IMR-90 (cell line): ENCODE measurements around the gene LYPD8. TPM values are rescaled to one million over a fixed set of nuclear protein-coding genes. Genes with fewer than 3 reads are reported as not detected.

ENCODE experiments used
- ATAC-seq: fragments of 200-7000 bp; cut with Tn5 transposase; 2 replicates; pipeline ENCODE4 v1.9.1; 2020; ENCODE audit warnings: low read depth, mild to moderate bottlenecking, moderate library complexity
- BruUV-seq: library from RNA; stranded (reverse); fragments of 400-500 nt; replicated peaks from 2 replicates; lab custom pipeline; 2021; lab: Mats Ljungman, UMichigan
- CTCF ChIA-PET: fragments of 300-600 bp; formaldehyde crosslinking; extraction: SDS; loops from one replicate; lab custom pipeline; 2021; ENCODE audit warnings: antibody characterized with exemption; lab: Yijun Ruan, JAX
- POLR2A ChIA-PET: fragments of 300-600 bp; sonication (Branson Sonifier 250); formaldehyde crosslinking; loops from one replicate; lab custom pipeline; 2022; ENCODE audit warnings: antibody characterized with exemption; ENCODE audit not compliant: unreplicated experiment; lab: Charles Lee
- DNase-seq: peaks from one replicate; pipeline ENCODE4 v3.0.0; 2013
- H2AFZ ChIP-seq: replicated peaks from 2 replicates; pipeline ENCODE3; 2013; ENCODE audit warnings: low read length, mild to moderate bottlenecking; ENCODE audit not compliant: poor library complexity
- H2AK5ac ChIP-seq: 2 replicates; pipeline ENCODE4 v1.6.1; 2013; ENCODE audit warnings: low read depth, low read length, inconsistent platforms
- H2AK9ac ChIP-seq: replicated peaks from 2 replicates; pipeline ENCODE3; 2013; ENCODE audit warnings: mild to moderate bottlenecking, low read depth, low read length, moderate library complexity; ENCODE audit not compliant: poor library complexity
- H2BK120ac ChIP-seq: 2 replicates; pipeline ENCODE4 v1.6.1; 2013; ENCODE audit warnings: low read depth, low read length, inconsistent platforms
- H2BK15ac ChIP-seq: 3 replicates; pipeline ENCODE4 v1.6.1; 2013; ENCODE audit warnings: low read depth, low read length, inconsistent platforms
- H2BK20ac ChIP-seq: 2 replicates; pipeline ENCODE4 v1.6.1; 2013; ENCODE audit warnings: low read depth, mild to moderate bottlenecking, inconsistent platforms, low read length, moderate library complexity
- H2BK5ac ChIP-seq: 2 replicates; pipeline ENCODE4 v1.6.1; 2013; ENCODE audit warnings: mild to moderate bottlenecking, low read depth, low read length, inconsistent platforms; ENCODE audit not compliant: poor library complexity, severe bottlenecking
- H3K14ac ChIP-seq: replicated peaks from 2 replicates; pipeline ENCODE4 v1.6.1; 2013; ENCODE audit warnings: low read depth, low read length, inconsistent platforms
- H3K18ac ChIP-seq: 2 replicates; pipeline ENCODE4 v1.6.1; 2013; ENCODE audit warnings: low read depth, low read length, control low read depth
- H3K23ac ChIP-seq: 2 replicates; pipeline ENCODE4 v1.6.1; 2013; ENCODE audit warnings: low read depth, low read length, inconsistent platforms
- H3K27ac ChIP-seq: 2 replicates; pipeline ENCODE4 v1.5.1; 2013; ENCODE audit warnings: mild to moderate bottlenecking, control low read depth, low read length; ENCODE audit not compliant: insufficient read depth
- H3K27me3 ChIP-seq: 2 replicates; pipeline ENCODE4 v1.6.1; 2013; ENCODE audit warnings: low read length; ENCODE audit not compliant: control insufficient read depth, insufficient read depth
- H3K36me3 ChIP-seq: 2 replicates; pipeline ENCODE4 v1.6.1; 2013; ENCODE audit warnings: low read length, mixed read lengths; ENCODE audit not compliant: control insufficient read depth, insufficient read depth
- H3K4ac ChIP-seq: 2 replicates; pipeline ENCODE4 v1.6.1; 2013; ENCODE audit warnings: low read depth, low read length, inconsistent platforms
- H3K4me1 ChIP-seq: 2 replicates; pipeline ENCODE4 v1.6.1; 2013; ENCODE audit warnings: low read length, mixed read lengths; ENCODE audit not compliant: control insufficient read depth, insufficient read depth
- H3K4me2 ChIP-seq: 2 replicates; pipeline ENCODE4 v1.6.1; 2013; ENCODE audit warnings: low read depth, mild to moderate bottlenecking, control low read depth, low read length, moderate library complexity
- H3K4me3 ChIP-seq: 2 replicates; pipeline ENCODE4 v1.5.1; 2013; ENCODE audit warnings: low read depth, mild to moderate bottlenecking, control low read depth, low read length, moderate library complexity; ENCODE audit not compliant: insufficient read depth
- H3K56ac ChIP-seq: 2 replicates; pipeline ENCODE4 v1.6.1; 2013; ENCODE audit warnings: low read length, inconsistent platforms; ENCODE audit not compliant: insufficient read depth; ENCODE audit errors: extremely low read depth
- H3K79me1 ChIP-seq, 2 experiments: 2 replicates each; pipeline ENCODE4 v1.6.1; 2013; ENCODE audit warnings: low read length in 2 of 2, inconsistent platforms in 1 of 2, low read depth in 1 of 2
- H3K9ac ChIP-seq: 2 replicates; pipeline ENCODE4 v1.6.1; 2013; ENCODE audit warnings: low read depth, low read length, control low read depth
- H3K9me1 ChIP-seq: 2 replicates; pipeline ENCODE4 v1.6.1; 2013; ENCODE audit warnings: low read length, inconsistent platforms; ENCODE audit not compliant: insufficient read depth
- H3K9me3 ChIP-seq: 2 replicates; pipeline ENCODE4 v1.6.1; 2013; ENCODE audit warnings: low read length; ENCODE audit not compliant: control insufficient read depth, insufficient read depth
- H4K20me1 ChIP-seq: 2 replicates; pipeline ENCODE4 v1.6.1; 2013; ENCODE audit warnings: low read length, inconsistent platforms; ENCODE audit not compliant: insufficient read depth
- H4K5ac ChIP-seq: 2 replicates; pipeline ENCODE4 v1.6.1; 2013; ENCODE audit warnings: mild to moderate bottlenecking, low read depth, low read length, control low read depth
- H4K8ac ChIP-seq, 2 experiments: 2 replicates each; pipeline ENCODE4 v1.6.1; 2013; ENCODE audit warnings: low read depth in 2 of 2, low read length in 2 of 2, control low read depth in 1 of 2, inconsistent platforms in 1 of 2
- H4K91ac ChIP-seq: 2 replicates; pipeline ENCODE4 v1.6.1; 2013; ENCODE audit warnings: low read depth, low read length, inconsistent platforms; ENCODE audit not compliant: insufficient read depth
- BHLHE40 ChIP-seq: fragments of 150-350 bp; IDR thresholded peaks from 2 replicates; pipeline ENCODE4 v1.6.1; 2016; ENCODE audit warnings: mild to moderate bottlenecking, low read depth, low read length
- CEBPB ChIP-seq: IDR thresholded peaks from 2 replicates; pipeline ENCODE4 v1.6.1; 2012; ENCODE audit warnings: low read depth, low read length, improper control_type of control experiment
- CHD1 ChIP-seq: IDR thresholded peaks from 2 replicates; pipeline ENCODE4 v1.6.1; 2012; ENCODE audit warnings: low read depth, low read length, improper control_type of control experiment
- ELK1 ChIP-seq: fragments of 150-350 bp; IDR thresholded peaks from 2 replicates; pipeline ENCODE4 v1.6.1; 2016; ENCODE audit warnings: low read depth, mild to moderate bottlenecking, low read length, moderate library complexity, borderline replicate concordance
- FOS ChIP-seq: fragments of 150-350 bp; IDR thresholded peaks from 2 replicates; pipeline ENCODE4 v1.6.1; 2016; ENCODE audit warnings: low read depth, low read length
- MAFK ChIP-seq: IDR thresholded peaks from 2 replicates; pipeline ENCODE4 v1.6.1; 2012; ENCODE audit warnings: low read depth, low read length, improper control_type of control experiment
- MAZ ChIP-seq: IDR thresholded peaks from 2 replicates; pipeline ENCODE4 v1.6.1; 2012; ENCODE audit warnings: low read depth, mild to moderate bottlenecking, low read length, improper control_type of control experiment, moderate library complexity, borderline replicate concordance
- MXI1 ChIP-seq: IDR thresholded peaks from 2 replicates; pipeline ENCODE4 v1.6.1; 2012; ENCODE audit warnings: low read depth, mild to moderate bottlenecking, low read length, moderate library complexity, borderline replicate concordance
- NFE2L2 ChIP-seq: fragments of 150-350 bp; IDR thresholded peaks from 2 replicates; pipeline ENCODE4 v1.6.1; 2016; ENCODE audit warnings: low read depth, mild to moderate bottlenecking, low read length
- POLR2A ChIP-seq: IDR thresholded peaks from 2 replicates; pipeline ENCODE4 v1.6.1; 2012; ENCODE audit warnings: mild to moderate bottlenecking, low read depth, low read length
- RAD21 ChIP-seq: IDR thresholded peaks from 2 replicates; pipeline ENCODE4 v1.6.1; 2012; ENCODE audit warnings: low read length, improper control_type of control experiment
- RCOR1 ChIP-seq: IDR thresholded peaks from 2 replicates; pipeline ENCODE4 v1.6.1; 2012; ENCODE audit warnings: mild to moderate bottlenecking, low read length, improper control_type of control experiment; ENCODE audit not compliant: insufficient replicate concordance
- RFX5 ChIP-seq: IDR thresholded peaks from 2 replicates; pipeline ENCODE4 v1.8.0; 2012; ENCODE audit warnings: low read depth, mild to moderate bottlenecking, low read length, moderate library complexity
- SMC3 ChIP-seq: fragments of 150-350 bp; IDR thresholded peaks from 2 replicates; pipeline ENCODE4 v1.6.1; 2016; ENCODE audit warnings: low read depth, mild to moderate bottlenecking, antibody characterized with exemption, low read length, moderate library complexity
- USF2 ChIP-seq: fragments of 150-350 bp; IDR thresholded peaks from 2 replicates; pipeline ENCODE4 v1.6.1; 2017; ENCODE audit warnings: mild to moderate bottlenecking, antibody characterized with exemption, low read length, low read depth
- WGBS, 2 experiments: methylation state at CpG; one replicate each; pipeline versions ENCODE4 v1.1.5 to v1.1.7; 2013; ENCODE audit warnings: missing lambda C conversion rate in 2 of 2; ENCODE audit not compliant: insufficient read length in 1 of 2; ENCODE audit errors: extremely low coverage in 2 of 2; 5-methylcytosine and 5-hydroxymethylcytosine counted together
- dilution Hi-C: fragments of 300-500 bp; cut with HindIII; formaldehyde crosslinking; loops from one replicate; pipeline ENCODE4 v1.14.3; 2018; ENCODE audit warnings: low sequenced_read_pairs; ENCODE audit not compliant: unreplicated experiment
- in situ Hi-C: fragments of 300-500 bp; cut with MboI; formaldehyde crosslinking; loops from 3 replicates; pipeline ENCODE4 v1.14.3; 2019; ENCODE audit warnings: low sequenced_read_pairs, inconsistent platforms, mixed read lengths
- intact Hi-C: fragments of 100-400 bp; cut with micrococcal nuclease; formaldehyde crosslinking; loops from 2 replicates; pipeline ENCODE4 v1.10.0; 2022
- polyA plus RNA-seq, 3 experiments: library from polyadenylated mRNA; depleted of rRNA; stranded (reverse); fragments of >200 nt; gene quantifications; 2 replicates each; pipeline ENCODE4 v1.2.3, GENCODE V29; 2012; ENCODE audit warnings: low replicate concordance in 1 of 3
- total RNA-seq: library from RNA; depleted of rRNA; stranded (reverse); fragments of >200 nt; gene quantifications from 2 replicates; pipeline ENCODE4 v1.2.3, GENCODE V29; 2012

LYPD8 gene
- total and polyA plus RNA-seq, 2 of the 4 experiments (the other 2 are of a cell fraction), result not detected

- H3K79me1 ChIP-seq, result no peaks in the 10 kb centered on the region
- H4K91ac ChIP-seq, result no peak overlapping the region
- in situ Hi-C loops (no loop called here), dilution Hi-C loops (no loop called here), intact Hi-C loops (no loop called here)
- ChIA-PET CTCF (no interaction called here), POLR2A (no interaction called here)
- H3K4me2 ChIP-seq, result no peak overlapping the region
- no peak overlapping the region for H3K23ac ChIP-seq
- 83% methylated on average over 1 of the region's 2 CpGs; no CpG with 5 or more reads in 1 of the 2 experiments for WGBS, 2 experiments
- no peak overlapping the region for H3K14ac ChIP-seq
- no peak overlapping the region for H3K18ac ChIP-seq
- BruUV-seq, result no TSS peak
- no peaks in the 10 kb centered on the region for H3K27me3 ChIP-seq
- no peak overlapping the region for H2BK120ac ChIP-seq
- no peak overlapping the region for H3K4me3 ChIP-seq
- H3K27ac ChIP-seq, result no peak overlapping the region
- no peak for DNase-seq
- peaks cover 4% of the 10 kb centered on the region; the same call in 1 of the 2 replicates for H3K9me3 ChIP-seq
- H3K9me1 ChIP-seq, result no peaks in the 10 kb centered on the region
- H2BK20ac ChIP-seq, result no peak overlapping the region
- no peak overlapping the region for H2BK5ac ChIP-seq
- no peak overlapping the region for H3K56ac ChIP-seq
- no peak overlapping the region for H2AFZ ChIP-seq
- no peak overlapping the region for H4K8ac ChIP-seq
- H4K5ac ChIP-seq, result no peak overlapping the region
- H2AK9ac ChIP-seq, result no peak overlapping the region
- no peak overlapping the region for H3K9ac ChIP-seq
- no peaks in the 10 kb centered on the region for H4K20me1 ChIP-seq
- no peaks in the 10 kb centered on the region for H3K4me1 ChIP-seq
- H2BK15ac ChIP-seq, result no peak overlapping the region
- ATAC-seq, result no peak
- TF ChIP-seq SMC3 (no peak), USF2 (no peak), MAFK (no peak), CEBPB (no peak), MXI1 (no peak), CHD1 (no peak), RCOR1 (no peak), ELK1 (no peak), FOS (no peak), POLR2A (no peak), MAZ (no peak), BHLHE40 (no peak), RAD21 (no peak), RFX5 (no peak), NFE2L2 (no peak)
- H3K36me3 ChIP-seq, result no peaks in the 10 kb centered on the region
- H2AK5ac ChIP-seq, result no peak overlapping the region
- H3K4ac ChIP-seq, result no peak overlapping the region
Observed at GRCh38 chr1:248778906-248779305, 23.3 kb upstream of the LYPD8 start.
